DMS114 treated with DMSO at 0.1 percent for 48 hours (cell line): ENCODE measurements around the gene KCTD10.

Experiments used
- DNase-seq: peaks from one replicate; lab custom pipeline; 2025; ENCODE audit not compliant: unreplicated experiment; lab: John Stamatoyannopoulos, UW

KCTD10 gene

GRCh38 chr12:109477185-109477962 is at the start of gene KCTD10, which contains the start of gene UBE3B:
TSS of gene KCTD10 (minus strand) at chr12:109477300. CDS start at chr12:109477262, 38 bp downstream.
TSS of gene UBE3B (plus strand) at chr12:109477634. CDS start at chr12:109483552, 5,918 bp downstream.
- peak; percentile 75 for DNase-seq

GRCh38 chr12:109525279-109525585 is 48.1 kb upstream of the KCTD10 start:
- DNase-seq = no peak

- no peak for DNase-seq
Observed at GRCh38 chr12:109524466-109525278, 47.6 kb upstream of the KCTD10 start.

GRCh38 chr12:109523504-109523903 is 46.4 kb upstream of the KCTD10 start:
- no peak for DNase-seq

GRCh38 chr12:109523071-109523470 is 46.0 kb upstream of the KCTD10 start:
- DNase-seq = no peak

- DNase-seq = no peak
Observed at GRCh38 chr12:109521831-109522230, 44.7 kb upstream of the KCTD10 start.

- no peak for DNase-seq
Observed at GRCh38 chr12:109519787-109520186, 42.7 kb upstream of the KCTD10 start.

- peak; percentile 35 for DNase-seq
Observed at GRCh38 chr12:109518820-109519665, 41.9 kb upstream of the KCTD10 start.

GRCh38 chr12:109517619-109518018 is 40.5 kb upstream of the KCTD10 start:
- DNase-seq = no peak

- no peak for DNase-seq
Observed at GRCh38 chr12:109513977-109514376, 36.9 kb upstream of the KCTD10 start.

GRCh38 chr12:109513051-109513450 is 36.0 kb upstream of the KCTD10 start:
- DNase-seq = no peak

- DNase-seq = no peak
Observed at GRCh38 chr12:109512608-109513007, 35.5 kb upstream of the KCTD10 start.

GRCh38 chr12:109510196-109510595 is 33.1 kb upstream of the KCTD10 start:
- no peak for DNase-seq

GRCh38 chr12:109504068-109504467 is 27.0 kb upstream of the KCTD10 start:
- no peak for DNase-seq

- no peak for DNase-seq
Observed at GRCh38 chr12:109503611-109504010, 26.5 kb upstream of the KCTD10 start.

GRCh38 chr12:109502332-109502731 is 25.2 kb upstream of the KCTD10 start:
- no peak for DNase-seq

- no peak for DNase-seq
Observed at GRCh38 chr12:109501299-109501698, 24.2 kb upstream of the KCTD10 start.

GRCh38 chr12:109500406-109501185 is 23.5 kb upstream of the KCTD10 start:
- DNase-seq = no peak

GRCh38 chr12:109497675-109498074 is 20.6 kb upstream of the KCTD10 start:
- no peak for DNase-seq

- no peak for DNase-seq
Observed at GRCh38 chr12:109496306-109496705, 19.2 kb upstream of the KCTD10 start.

- DNase-seq = no peak
Observed at GRCh38 chr12:109495012-109495411, 17.9 kb upstream of the KCTD10 start.
